GM21528 (cell line): ENCODE measurements around the gene RRM2.

Experiments used
- ATAC-seq: cut with Tn5 transposase; IDR thresholded peaks from one replicate; pipeline ENCODE4 v1.9.1; 2021; ENCODE audit warnings: mild to moderate bottlenecking, moderate library complexity; ENCODE audit not compliant: unreplicated experiment, low FRiP score

RRM2 gene

GRCh38 chr2:10122500-10123280 lies at the start of gene RRM2:
Gene RRM2 (plus strand): TSS chr2:10122739. CDS start chr2:10122799, 60 bp downstream.
- ATAC-seq = peak; percentile 69

GRCh38 chr2:10073706-10074105 lies 48.8 kb upstream of the RRM2 start:
- no peak for ATAC-seq

- no peak for ATAC-seq
These were observed 47.4 kb upstream of the RRM2 start for GRCh38 chr2:10075101-10075500.

- ATAC-seq = no peak
These were observed 46.8 kb upstream of the RRM2 start for GRCh38 chr2:10075571-10076209.

GRCh38 chr2:10076511-10076910 lies 46.0 kb upstream of the RRM2 start:
- ATAC-seq = no peak

GRCh38 chr2:10076988-10077527 lies 45.5 kb upstream of the RRM2 start:
- ATAC-seq = no peak

- ATAC-seq = no peak
These were observed 44.5 kb upstream of the RRM2 start for GRCh38 chr2:10078001-10078400.

- ATAC-seq = no peak
These were observed 43.8 kb upstream of the RRM2 start for GRCh38 chr2:10078704-10079265.

- peak; percentile 36 for ATAC-seq
These were observed 43.2 kb upstream of the RRM2 start for GRCh38 chr2:10079266-10079869.

- ATAC-seq = peak; percentile 33
These were observed 42.5 kb upstream of the RRM2 start, which contains the start of gene CYS1 for GRCh38 chr2:10079870-10080535. Gene CYS1 (minus strand): TSS chr2:10080411. CDS start chr2:10080223, 188 bp downstream.

GRCh38 chr2:10080536-10081304 lies 41.8 kb upstream of the RRM2 start:
- ATAC-seq = peak; percentile 28

- no peak for ATAC-seq
These were observed 39.5 kb upstream of the RRM2 start for GRCh38 chr2:10083046-10083445.

- no peak for ATAC-seq
These were observed 38.8 kb upstream of the RRM2 start for GRCh38 chr2:10083692-10084211.

- no peak for ATAC-seq
These were observed 38.2 kb upstream of the RRM2 start for GRCh38 chr2:10084223-10084865.

GRCh38 chr2:10085043-10085667 lies 37.4 kb upstream of the RRM2 start:
- ATAC-seq = no peak

GRCh38 chr2:10085668-10086059 lies 36.9 kb upstream of the RRM2 start:
- no peak for ATAC-seq

- no peak for ATAC-seq
These were observed 35.6 kb upstream of the RRM2 start for GRCh38 chr2:10086950-10087349.

- ATAC-seq = no peak
These were observed 35.2 kb upstream of the RRM2 start for GRCh38 chr2:10087360-10087759.
